ENCODE data around the gene GSTO2. TPM values are rescaled to one million over a fixed set of nuclear protein-coding genes. Genes with fewer than 3 reads are reported as not detected.

GSTO2 gene
- total and polyA plus RNA-seq, 2 of the 13 experiments (the other 11 are each of a cell fraction or from before 2014, with no cell fraction given), result 2.1 to 7.9 TPM

GRCh38 chr10:104328896-104329710, 60.1 kb downstream of the GSTO2 start (continued):
- no peak for TF ChIP-seq USF2 (IDR thresholded peaks at IDR 0.05; ENCODE audit: low read depth, low read length)
- no peak for TF ChIP-seq USF2 (CRISPR knock-in tag; IDR thresholded peaks at IDR 0.05; ENCODE audit: borderline replicate concordance)
- TF ChIP-seq MYNN (CRISPR knock-in tag; IDR thresholded peaks at IDR 0.05; ENCODE audit: low read depth), result no peak
- peak; percentile 77 for TF ChIP-seq ZNF646 (CRISPR knock-in tag; IDR thresholded peaks at IDR 0.05)
- TF ChIP-seq TSC22D2 (CRISPR knock-in tag; IDR thresholded peaks at IDR 0.05; ENCODE audit: borderline replicate concordance), result no peak
- no peak for TF ChIP-seq ZC3H13 (CRISPR knock-in tag; IDR thresholded peaks at IDR 0.05)
- TF ChIP-seq ZNF160 (CRISPR knock-in tag; IDR thresholded peaks at IDR 0.05), result no peak
- TF ChIP-seq ARHGAP35 (CRISPR knock-in tag; IDR thresholded peaks at IDR 0.05; ENCODE audit: borderline replicate concordance), result no peak
- TF ChIP-seq PCBP1 (IDR thresholded peaks at IDR 0.05; ENCODE audit: borderline replicate concordance, low read depth, low read length), result no peak
- no peak for TF ChIP-seq ZNF326 (CRISPR knock-in tag; IDR thresholded peaks at IDR 0.05; ENCODE audit: borderline replicate concordance)
- TF ChIP-seq MYPOP (CRISPR knock-in tag; IDR thresholded peaks at IDR 0.05), result no peak
- no peak for TF ChIP-seq HOXA5 (CRISPR knock-in tag; IDR thresholded peaks at IDR 0.05)

All from HepG2 (cell line).